ENCODE measurements around the gene OTOGL. TPM values are rescaled to one million over a fixed set of nuclear protein-coding genes. Genes with fewer than 3 reads are reported as not detected.
"Not testable (repeated sequence)": the region's sequence is repeated elsewhere in the genome, so short reads cannot be mapped to it uniquely, and the experiment has no call there.

The OTOGL gene
- total RNA-seq, 2 donors from 2014 or later: 8.4 to 9.2 TPM

- intact Hi-C loops (cut with DNase I): no loop called here
- ATAC-seq (no peak), DNase-seq (no peak)
Observed at GRCh38 chr12:80262771-80263170, 163.4 kb downstream of the OTOGL start.

GRCh38 chr12:80264386-80264785, 165.0 kb downstream of the OTOGL start:
- intact Hi-C loops (cut with DNase I): no loop called here
- ATAC-seq (no peak), DNase-seq (no peak)

GRCh38 chr12:80264891-80265290, 165.6 kb downstream of the OTOGL start:
- DNase-seq (no peak), ATAC-seq (no peak)
- intact Hi-C loops (cut with DNase I): loop anchor here in 1 of 2 donors (5.0 kb wide), 1 partner anchor 708 kb away; no protein-coding TSS in a partner anchor

- intact Hi-C loops (cut with DNase I): loop anchor here in 1 of 2 donors (1.0 to 5.0 kb wide), 2 partner anchors 74 to 712 kb away; no protein-coding TSS in a partner anchor
Observed at GRCh38 chr12:80268924-80269749, 169.8 kb downstream of the OTOGL start.

GRCh38 chr12:80269803-80270552, 170.6 kb downstream of the OTOGL start:
- peak; percentile 65 to 75 for ATAC-seq
- intact Hi-C loops (cut with DNase I): loop anchor here (1.0 to 5.0 kb wide), 3 partner anchors 73 to 713 kb away; no protein-coding TSS in a partner anchor
- DNase-seq: no peak

More at GRCh38 chr12:80268924-80269749, 169.8 kb downstream of the OTOGL start:
- peak in 1 of 2 donors; percentile 86 for ATAC-seq
- DNase-seq: no peak

GRCh38 chr12:80271780-80272179, 172.4 kb downstream of the OTOGL start:
- ATAC-seq: no peak
- DNase-seq: no peak
- intact Hi-C loops (cut with DNase I): loop anchor here in 1 of 2 donors (5.0 kb wide), 1 partner anchor 74 kb away; no protein-coding TSS in a partner anchor

- DNase-seq (no peak), ATAC-seq (no peak)
- intact Hi-C loops (cut with DNase I): loop anchor here in 1 of 2 donors (5.0 kb wide), 1 partner anchor 75 kb away; no protein-coding TSS in a partner anchor
Observed at GRCh38 chr12:80272387-80272915, 173.1 kb downstream of the OTOGL start.

GRCh38 chr12:80273144-80273543, 173.8 kb downstream of the OTOGL start:
- DNase-seq (no peak), ATAC-seq (no peak)
- intact Hi-C loops (cut with DNase I): loop anchor here in 1 of 2 donors (5.0 kb wide), 1 partner anchor 76 kb away; no protein-coding TSS in a partner anchor

- no peak for DNase-seq
- intact Hi-C loops (cut with DNase I): no loop called here
- ATAC-seq: no peak
Observed at GRCh38 chr12:80277732-80278131, 178.4 kb downstream of the OTOGL start.

GRCh38 chr12:80282226-80282625, 182.9 kb downstream of the OTOGL start:
- ATAC-seq (no peak), DNase-seq (no peak)
- intact Hi-C loops (cut with DNase I): no loop called here

- intact Hi-C loops (cut with DNase I): no loop called here
- DNase-seq (no peak), ATAC-seq (no peak)
Observed at GRCh38 chr12:80282761-80283160, 183.4 kb downstream of the OTOGL start.

- intact Hi-C loops (cut with DNase I): no loop called here
- no peak for ATAC-seq
Observed at GRCh38 chr12:80291108-80291754, 191.9 kb downstream of the OTOGL start.

GRCh38 chr12:80293347-80293746, 194.0 kb downstream of the OTOGL start:
- no peak for ATAC-seq
- DNase-seq: no peak
- intact Hi-C loops (cut with DNase I): no loop called here

More at GRCh38 chr12:80291108-80291754, 191.9 kb downstream of the OTOGL start:
- no peak for DNase-seq

- intact Hi-C loops (cut with DNase I): no loop called here
Observed at GRCh38 chr12:80293759-80294158, 194.4 kb downstream of the OTOGL start.

GRCh38 chr12:80299219-80299618, 199.9 kb downstream of the OTOGL start:
- DNase-seq: no peak
- intact Hi-C loops (cut with DNase I): no loop called here
- no peak for ATAC-seq

More at GRCh38 chr12:80293759-80294158, 194.4 kb downstream of the OTOGL start:
- ATAC-seq (no peak), DNase-seq (no peak)

GRCh38 chr12:80299976-80300375, 200.6 kb downstream of the OTOGL start:
- DNase-seq: no peak
- ATAC-seq: no peak
- intact Hi-C loops (cut with DNase I): no loop called here

GRCh38 chr12:80307436-80307835, 208.1 kb downstream of the OTOGL start:
- DNase-seq; ATAC-seq; intact Hi-C loops (cut with DNase I): not testable (repeated sequence)

GRCh38 chr12:80313209-80313608, 213.9 kb downstream of the OTOGL start:
- ATAC-seq (no peak), DNase-seq (no peak)
- intact Hi-C loops (cut with DNase I): no loop called here

GRCh38 chr12:80314741-80315140, 215.4 kb downstream of the OTOGL start:
- no peak for ATAC-seq
- DNase-seq: no peak
- intact Hi-C loops (cut with DNase I): no loop called here

Measured in left cardiac atrium (tissue), 4 donors.